K562 (cell line): ENCODE measurements around the gene H2BK1. TPM values are rescaled to one million over a fixed set of nuclear protein-coding genes. Genes with fewer than 3 reads are reported as not detected.

Experiments used
- CREBBP ChIP-seq: IDR thresholded peaks from one replicate; pipeline ENCODE4 v1.6.1; 2012; ENCODE audit warnings: low read depth, mild to moderate bottlenecking, control low read depth, inconsistent platforms, low read length
- CSDE1 ChIP-seq, 2 experiments: fragments of 450-650 bp; IDR thresholded peaks; 2 replicates each; pipeline ENCODE4 v1.6.1; 2016; ENCODE audit warnings: mild to moderate bottlenecking in 1 of 2
- DDX20 ChIP-seq: fragments of 450-650 bp; IDR thresholded peaks from 2 replicates; pipeline ENCODE4 v1.6.1; 2016; ENCODE audit warnings: missing genetic modification characterization, low read depth, mild to moderate bottlenecking, missing compliant biosample characterization, moderate library complexity
- L3MBTL2 ChIP-seq: fragments of 450-650 bp; IDR thresholded peaks from 2 replicates; pipeline ENCODE4 v1.6.1; 2016; ENCODE audit warnings: mild to moderate bottlenecking, moderate library complexity
- PHF8 ChIP-seq: fragments of 200-600 bp; sonication (generic); IDR thresholded peaks from 2 replicates; pipeline ENCODE4 v1.6.1; 2012; ENCODE audit warnings: mixed run types, mild to moderate bottlenecking, inconsistent platforms, low read length, moderate library complexity, borderline replicate concordance
- RBM25 ChIP-seq: fragments of 200-400 bp; formaldehyde crosslinking; IDR thresholded peaks from 2 replicates; pipeline ENCODE4 v1.6.1; 2018; ENCODE audit warnings: low read length, low read depth, moderate library complexity; ENCODE audit not compliant: severe bottlenecking
- ZNF212 ChIP-seq: fragments of 450-650 bp; formaldehyde crosslinking; IDR thresholded peaks from 2 replicates; pipeline ENCODE4 v1.4.0; 2020; ENCODE audit warnings: mild to moderate bottlenecking
- polyA plus RNA-seq, 8 experiments: library from polyadenylated mRNA; depleted of rRNA in 4 of 8; stranded (reverse) in 5 of 8; unstranded in 3 of 8; fragments of >200 nt; fragmentation: Nextera tagmentation in 2 of 8; fragmentation: Illumina TruSeq in 1 of 8; extraction: Ambion mirVana in 2 of 8; extraction: Trizol in 1 of 8; gene quantifications; 2 replicates each; pipeline versions ENCODE4 v1.2.1 to v1.2.3, GENCODE V29; 2011 to 2014; ENCODE audit warnings: inconsistent platforms in 1 of 8, missing spikeins in 1 of 8
- total RNA-seq, 7 experiments: library from RNA; depleted of rRNA in 6 of 7; stranded (reverse); fragments of >200 nt in 6 of 7; fragmentation: Illumina TruSeq in 2 of 7; extraction: Trizol in 2 of 7; gene quantifications; 2 replicates each; pipeline versions ENCODE4 v1.2.1 to v1.2.3, GENCODE V29; 2011 to 2021; ENCODE audit warnings: low replicate concordance in 1 of 7
- TF ChIP-seq, protein P1 (sequence below): fragments of 450-650 bp; IDR thresholded peaks from 2 replicates; pipeline ENCODE4 v1.6.1; 2016; ENCODE audit warnings: mild to moderate bottlenecking, moderate library complexity
- TF ChIP-seq, protein P2 (sequence below): sonication (generic); formaldehyde crosslinking; IDR thresholded peaks from 2 replicates; pipeline ENCODE4 v1.8.1; 2023; ENCODE audit warnings: mild to moderate bottlenecking, missing genetic modification reagents
- TF ChIP-seq, protein P3 (sequence below), 2 experiments: IDR thresholded peaks; 2 replicates each; pipeline ENCODE4 v1.6.1; 2011; ENCODE audit warnings: borderline replicate concordance in 1 of 2, control low read depth in 1 of 2, low read depth in 1 of 2, low read length in 1 of 2, mild to moderate bottlenecking in 1 of 2, mixed read lengths in 1 of 2, moderate library complexity in 1 of 2; ENCODE audit not compliant: insufficient read depth in 1 of 2, insufficient read length in 1 of 2, poor library complexity in 1 of 2, severe bottlenecking in 1 of 2; ENCODE audit errors: extremely low read depth in 1 of 2

H2BK1 gene
- total and polyA plus RNA-seq, 9 of the 15 experiments (the other 6 are each of a cell fraction or from before 2014, with no cell fraction given): not detected

- TF ChIP-seq, protein P1, sequence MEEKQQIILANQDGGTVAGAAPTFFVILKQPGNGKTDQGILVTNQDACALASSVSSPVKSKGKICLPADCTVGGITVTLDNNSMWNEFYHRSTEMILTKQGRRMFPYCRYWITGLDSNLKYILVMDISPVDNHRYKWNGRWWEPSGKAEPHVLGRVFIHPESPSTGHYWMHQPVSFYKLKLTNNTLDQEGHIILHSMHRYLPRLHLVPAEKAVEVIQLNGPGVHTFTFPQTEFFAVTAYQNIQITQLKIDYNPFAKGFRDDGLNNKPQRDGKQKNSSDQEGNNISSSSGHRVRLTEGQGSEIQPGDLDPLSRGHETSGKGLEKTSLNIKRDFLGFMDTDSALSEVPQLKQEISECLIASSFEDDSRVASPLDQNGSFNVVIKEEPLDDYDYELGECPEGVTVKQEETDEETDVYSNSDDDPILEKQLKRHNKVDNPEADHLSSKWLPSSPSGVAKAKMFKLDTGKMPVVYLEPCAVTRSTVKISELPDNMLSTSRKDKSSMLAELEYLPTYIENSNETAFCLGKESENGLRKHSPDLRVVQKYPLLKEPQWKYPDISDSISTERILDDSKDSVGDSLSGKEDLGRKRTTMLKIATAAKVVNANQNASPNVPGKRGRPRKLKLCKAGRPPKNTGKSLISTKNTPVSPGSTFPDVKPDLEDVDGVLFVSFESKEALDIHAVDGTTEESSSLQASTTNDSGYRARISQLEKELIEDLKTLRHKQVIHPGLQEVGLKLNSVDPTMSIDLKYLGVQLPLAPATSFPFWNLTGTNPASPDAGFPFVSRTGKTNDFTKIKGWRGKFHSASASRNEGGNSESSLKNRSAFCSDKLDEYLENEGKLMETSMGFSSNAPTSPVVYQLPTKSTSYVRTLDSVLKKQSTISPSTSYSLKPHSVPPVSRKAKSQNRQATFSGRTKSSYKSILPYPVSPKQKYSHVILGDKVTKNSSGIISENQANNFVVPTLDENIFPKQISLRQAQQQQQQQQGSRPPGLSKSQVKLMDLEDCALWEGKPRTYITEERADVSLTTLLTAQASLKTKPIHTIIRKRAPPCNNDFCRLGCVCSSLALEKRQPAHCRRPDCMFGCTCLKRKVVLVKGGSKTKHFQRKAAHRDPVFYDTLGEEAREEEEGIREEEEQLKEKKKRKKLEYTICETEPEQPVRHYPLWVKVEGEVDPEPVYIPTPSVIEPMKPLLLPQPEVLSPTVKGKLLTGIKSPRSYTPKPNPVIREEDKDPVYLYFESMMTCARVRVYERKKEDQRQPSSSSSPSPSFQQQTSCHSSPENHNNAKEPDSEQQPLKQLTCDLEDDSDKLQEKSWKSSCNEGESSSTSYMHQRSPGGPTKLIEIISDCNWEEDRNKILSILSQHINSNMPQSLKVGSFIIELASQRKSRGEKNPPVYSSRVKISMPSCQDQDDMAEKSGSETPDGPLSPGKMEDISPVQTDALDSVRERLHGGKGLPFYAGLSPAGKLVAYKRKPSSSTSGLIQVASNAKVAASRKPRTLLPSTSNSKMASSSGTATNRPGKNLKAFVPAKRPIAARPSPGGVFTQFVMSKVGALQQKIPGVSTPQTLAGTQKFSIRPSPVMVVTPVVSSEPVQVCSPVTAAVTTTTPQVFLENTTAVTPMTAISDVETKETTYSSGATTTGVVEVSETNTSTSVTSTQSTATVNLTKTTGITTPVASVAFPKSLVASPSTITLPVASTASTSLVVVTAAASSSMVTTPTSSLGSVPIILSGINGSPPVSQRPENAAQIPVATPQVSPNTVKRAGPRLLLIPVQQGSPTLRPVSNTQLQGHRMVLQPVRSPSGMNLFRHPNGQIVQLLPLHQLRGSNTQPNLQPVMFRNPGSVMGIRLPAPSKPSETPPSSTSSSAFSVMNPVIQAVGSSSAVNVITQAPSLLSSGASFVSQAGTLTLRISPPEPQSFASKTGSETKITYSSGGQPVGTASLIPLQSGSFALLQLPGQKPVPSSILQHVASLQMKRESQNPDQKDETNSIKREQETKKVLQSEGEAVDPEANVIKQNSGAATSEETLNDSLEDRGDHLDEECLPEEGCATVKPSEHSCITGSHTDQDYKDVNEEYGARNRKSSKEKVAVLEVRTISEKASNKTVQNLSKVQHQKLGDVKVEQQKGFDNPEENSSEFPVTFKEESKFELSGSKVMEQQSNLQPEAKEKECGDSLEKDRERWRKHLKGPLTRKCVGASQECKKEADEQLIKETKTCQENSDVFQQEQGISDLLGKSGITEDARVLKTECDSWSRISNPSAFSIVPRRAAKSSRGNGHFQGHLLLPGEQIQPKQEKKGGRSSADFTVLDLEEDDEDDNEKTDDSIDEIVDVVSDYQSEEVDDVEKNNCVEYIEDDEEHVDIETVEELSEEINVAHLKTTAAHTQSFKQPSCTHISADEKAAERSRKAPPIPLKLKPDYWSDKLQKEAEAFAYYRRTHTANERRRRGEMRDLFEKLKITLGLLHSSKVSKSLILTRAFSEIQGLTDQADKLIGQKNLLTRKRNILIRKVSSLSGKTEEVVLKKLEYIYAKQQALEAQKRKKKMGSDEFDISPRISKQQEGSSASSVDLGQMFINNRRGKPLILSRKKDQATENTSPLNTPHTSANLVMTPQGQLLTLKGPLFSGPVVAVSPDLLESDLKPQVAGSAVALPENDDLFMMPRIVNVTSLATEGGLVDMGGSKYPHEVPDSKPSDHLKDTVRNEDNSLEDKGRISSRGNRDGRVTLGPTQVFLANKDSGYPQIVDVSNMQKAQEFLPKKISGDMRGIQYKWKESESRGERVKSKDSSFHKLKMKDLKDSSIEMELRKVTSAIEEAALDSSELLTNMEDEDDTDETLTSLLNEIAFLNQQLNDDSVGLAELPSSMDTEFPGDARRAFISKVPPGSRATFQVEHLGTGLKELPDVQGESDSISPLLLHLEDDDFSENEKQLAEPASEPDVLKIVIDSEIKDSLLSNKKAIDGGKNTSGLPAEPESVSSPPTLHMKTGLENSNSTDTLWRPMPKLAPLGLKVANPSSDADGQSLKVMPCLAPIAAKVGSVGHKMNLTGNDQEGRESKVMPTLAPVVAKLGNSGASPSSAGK: peak; percentile 91
- TF ChIP-seq CREBBP (no peak), DDX20 (tag) (no peak), L3MBTL2 (peak; percentile 95), PHF8 (peak; percentile 75; the same call in 1 of the 2 replicates), ZNF212 (CRISPR knock-in tag) (no peak), RBM25 (no peak), CSDE1 (IDR thresholded peaks at IDR 0.05) (peak in 1 of 2 experiments; percentile 89; a peak in 2 of 4 replicates)
- TF ChIP-seq, protein P2, sequence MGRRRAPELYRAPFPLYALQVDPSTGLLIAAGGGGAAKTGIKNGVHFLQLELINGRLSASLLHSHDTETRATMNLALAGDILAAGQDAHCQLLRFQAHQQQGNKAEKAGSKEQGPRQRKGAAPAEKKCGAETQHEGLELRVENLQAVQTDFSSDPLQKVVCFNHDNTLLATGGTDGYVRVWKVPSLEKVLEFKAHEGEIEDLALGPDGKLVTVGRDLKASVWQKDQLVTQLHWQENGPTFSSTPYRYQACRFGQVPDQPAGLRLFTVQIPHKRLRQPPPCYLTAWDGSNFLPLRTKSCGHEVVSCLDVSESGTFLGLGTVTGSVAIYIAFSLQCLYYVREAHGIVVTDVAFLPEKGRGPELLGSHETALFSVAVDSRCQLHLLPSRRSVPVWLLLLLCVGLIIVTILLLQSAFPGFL (CRISPR knock-in tag): no peak
- TF ChIP-seq, protein P3, sequence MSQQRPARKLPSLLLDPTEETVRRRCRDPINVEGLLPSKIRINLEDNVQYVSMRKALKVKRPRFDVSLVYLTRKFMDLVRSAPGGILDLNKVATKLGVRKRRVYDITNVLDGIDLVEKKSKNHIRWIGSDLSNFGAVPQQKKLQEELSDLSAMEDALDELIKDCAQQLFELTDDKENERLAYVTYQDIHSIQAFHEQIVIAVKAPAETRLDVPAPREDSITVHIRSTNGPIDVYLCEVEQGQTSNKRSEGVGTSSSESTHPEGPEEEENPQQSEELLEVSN (IDR thresholded peaks at IDR 0.05; ENCODE audit: borderline replicate concordance in 1 of 2, extremely low read depth in 1 of 2, insufficient read depth in 1 of 2, insufficient read length in 1 of 2, low read depth in 1 of 2, low read length in 1 of 2, poor library complexity in 1 of 2, severe bottlenecking in 1 of 2): peak; percentile 57 to 75
Observed at GRCh38 chr7:151226875-151227782, 16.8 kb upstream of the H2BK1 start, which contains the start of gene ABCF2 (continued).
